GM23338 (cell line): Measurements from ENCODE around the gene CIB4. TPM values are rescaled to one million over a fixed set of nuclear protein-coding genes. Genes with fewer than 3 reads are reported as not detected.

Experiments used
- ATAC-seq: fragments of 200-7000 bp; cut with Tn5 transposase; 3 replicates; pipeline ENCODE4 v1.9.1; 2020
- DNase-seq: peaks from one replicate; pipeline ENCODE4 v3.0.0-alpha.2; 2015; ENCODE audit warnings: low spot score
- H2AFZ ChIP-seq: fragments of 200-600 bp; sonication (generic); 2 replicates; pipeline ENCODE4 v1.8.0; 2016; ENCODE audit warnings: antibody characterized with exemption, mild to moderate bottlenecking, moderate library complexity
- H3F3A ChIP-seq: fragments of 200-600 bp; sonication (generic); replicated peaks from 2 replicates; pipeline ENCODE4 v1.8.0; 2017; ENCODE audit warnings: antibody characterized with exemption, mixed run types, low read depth
- H3K27ac ChIP-seq: fragments of 200-600 bp; sonication (generic); 2 replicates; pipeline ENCODE4 v1.6.1; 2016; ENCODE audit warnings: low read depth
- H3K27me3 ChIP-seq: fragments of 200-600 bp; sonication (generic); 2 replicates; pipeline ENCODE4 v1.8.0; 2016; ENCODE audit warnings: mild to moderate bottlenecking, mixed run types, moderate library complexity; ENCODE audit not compliant: insufficient read depth
- H3K36me3 ChIP-seq: fragments of 200-600 bp; sonication (generic); 2 replicates; pipeline ENCODE4 v1.8.0; 2016; ENCODE audit warnings: mild to moderate bottlenecking; ENCODE audit not compliant: insufficient read depth
- H3K4me1 ChIP-seq: fragments of 200-600 bp; sonication (generic); 2 replicates; pipeline ENCODE4 v1.8.0; 2016; ENCODE audit warnings: mild to moderate bottlenecking, moderate library complexity; ENCODE audit not compliant: insufficient read depth
- H3K4me2 ChIP-seq: fragments of 200-600 bp; sonication (generic); 2 replicates; pipeline ENCODE4 v1.7.1; 2017; ENCODE audit warnings: mixed run types
- H3K4me3 ChIP-seq: fragments of 200-600 bp; sonication (generic); 2 replicates; pipeline ENCODE4 v1.6.1; 2016; ENCODE audit warnings: mixed run types
- H3K79me2 ChIP-seq: fragments of 200-600 bp; sonication (generic); replicated peaks from 2 replicates; pipeline ENCODE4 v1.8.0; 2017; ENCODE audit warnings: mild to moderate bottlenecking; ENCODE audit not compliant: insufficient read depth
- H3K9me2 ChIP-seq: fragments of 200-600 bp; sonication (generic); 2 replicates; pipeline ENCODE4 v1.8.0; 2017; ENCODE audit not compliant: insufficient read depth
- H4K20me1 ChIP-seq: fragments of 200-600 bp; sonication (generic); replicated peaks from 2 replicates; pipeline ENCODE4 v1.8.0; 2017; ENCODE audit warnings: mild to moderate bottlenecking; ENCODE audit not compliant: insufficient read depth
- H3K27ac Mint-ChIP-seq: 2 replicates; pipeline ENCODE4 v1.8.0; 2020; ENCODE audit warnings: inconsistent platforms, mild to moderate bottlenecking, moderate library complexity, mixed read lengths
- H3K27me3 Mint-ChIP-seq: 3 replicates; pipeline ENCODE4 v1.8.0; 2022; ENCODE audit warnings: low read depth, mild to moderate bottlenecking, moderate library complexity, mixed read lengths, inconsistent platforms; ENCODE audit not compliant: insufficient read depth, poor library complexity
- H3K36me3 Mint-ChIP-seq: 3 replicates; pipeline ENCODE4 v1.8.0; 2021; ENCODE audit warnings: low read depth, mild to moderate bottlenecking, inconsistent platforms, moderate library complexity, mixed read lengths
- H3K4me1 Mint-ChIP-seq: 3 replicates; pipeline ENCODE4 v1.8.0; 2020; ENCODE audit warnings: mild to moderate bottlenecking, inconsistent platforms, mixed read lengths
- H3K4me3 Mint-ChIP-seq: 3 replicates; pipeline ENCODE4 v1.8.0; 2021; ENCODE audit warnings: moderate library complexity, mild to moderate bottlenecking, inconsistent platforms, mixed read lengths
- H3K9me3 Mint-ChIP-seq: 3 replicates; pipeline ENCODE4 v1.8.0; 2020; ENCODE audit warnings: moderate library complexity, mild to moderate bottlenecking, inconsistent platforms, mixed read lengths
- CREB1 ChIP-seq: fragments of 250-450 bp; sonication (Bioruptor Pico); IDR thresholded peaks from 2 replicates; pipeline ENCODE4 v1.5.0; 2020; ENCODE audit warnings: low read depth, mild to moderate bottlenecking, moderate library complexity
- CTCF ChIP-seq, 2 experiments: fragments of 200-600 bp in 1 of 2; sonication (generic) in 1 of 2; conservative IDR thresholded peaks; 2 replicates each; pipeline versions ENCODE4 v1.5.1 to v1.6.1; 2016 to 2017; ENCODE audit warnings: antibody characterized with exemption in 2 of 2, low read depth in 2 of 2, mild to moderate bottlenecking in 2 of 2, moderate library complexity in 1 of 2
- ETS1 ChIP-seq: IDR thresholded peaks from 2 replicates; pipeline ENCODE4 v1.6.1; 2016; ENCODE audit warnings: antibody characterized with exemption
- EZH2phosphoT487 ChIP-seq: fragments of 200-600 bp; sonication (generic); IDR thresholded peaks from one replicate; pipeline ENCODE4 v1.8.1; 2018; ENCODE audit warnings: antibody characterized with exemption; ENCODE audit not compliant: unreplicated experiment
- JUNB ChIP-seq: IDR thresholded peaks from one replicate; pipeline ENCODE4 v1.6.1; 2016; ENCODE audit warnings: antibody characterized with exemption; ENCODE audit not compliant: unreplicated experiment
- NANOG ChIP-seq: IDR thresholded peaks from 2 replicates; pipeline ENCODE4 v1.6.1; 2016; ENCODE audit warnings: antibody characterized with exemption, borderline replicate concordance
- POLR2AphosphoS5 ChIP-seq: IDR thresholded peaks from 2 replicates; pipeline ENCODE4 v1.6.1; 2016; ENCODE audit warnings: antibody characterized with exemption, low read depth
- STAT1 ChIP-seq: IDR thresholded peaks from one replicate; pipeline ENCODE4 v1.6.1; 2016; ENCODE audit warnings: antibody characterized with exemption; ENCODE audit not compliant: unreplicated experiment
- ZNF114 ChIP-seq: fragments of 250-450 bp; sonication (Bioruptor Pico); IDR thresholded peaks from 2 replicates; pipeline ENCODE4 v1.5.0; 2020; ENCODE audit warnings: mild to moderate bottlenecking, moderate library complexity
- ZNF331 ChIP-seq: fragments of 250-450 bp; sonication (Bioruptor Pico); IDR thresholded peaks from 2 replicates; pipeline ENCODE4 v1.5.0; 2020; ENCODE audit warnings: low read depth, mild to moderate bottlenecking, moderate library complexity
- ZNF462 ChIP-seq: fragments of 250-450 bp; sonication (Bioruptor Pico); IDR thresholded peaks from 2 replicates; pipeline ENCODE4 v1.5.0; 2020; ENCODE audit warnings: mild to moderate bottlenecking, moderate library complexity
- polyA plus RNA-seq: library from polyadenylated mRNA; unstranded; fragments of >200 nt; fragmentation: Nextera tagmentation; extraction: Ambion mirVana; gene quantifications from 2 replicates; pipeline ENCODE4 v1.2.1, GENCODE V29; 2016
- total RNA-seq: library from RNA; depleted of rRNA; stranded (reverse); fragments of >200 nt; shearing (Covaris generic); gene quantifications from 2 replicates; pipeline ENCODE4 v1.2.3, GENCODE V29; 2014

The CIB4 gene
- total and polyA plus RNA-seq, 2 experiments from 2014 or later: not detected

GRCh38 chr2:26581991-26582842 is 58.9 kb downstream of the CIB4 start:
- TF ChIP-seq CTCF (conservative IDR thresholded peaks at IDR 0.05; ENCODE audit: low read depth in 2 of 2) (peak in 1 of 2 experiments; percentile 21; a peak in 2 of 4 replicates), NANOG (no peak)
- no peaks in the 10 kb centered on the region for H3K36me3 Mint-ChIP-seq
- no peak overlapping the region for H3K27ac ChIP-seq

GRCh38 chr2:26581266-26581990 is 59.7 kb downstream of the CIB4 start:
- Histone ChIP-seq H3K4me3 (no peak overlapping the region), H3K27ac (no peak overlapping the region), H2AFZ (no peak overlapping the region), H4K20me1 (no peaks in the 10 kb centered on the region), H3K9me2 (no peaks in the 10 kb centered on the region), H3K4me1 (no peaks in the 10 kb centered on the region), H3F3A (no peaks in the 10 kb centered on the region), H3K79me2 (no peaks in the 10 kb centered on the region), H3K4me2 (no peak overlapping the region), H3K36me3 (no peaks in the 10 kb centered on the region), H3K27me3 (no peaks in the 10 kb centered on the region)
- no peaks in the 10 kb centered on the region; the same call in 2 of the 3 replicates for H3K4me1 Mint-ChIP-seq
- H3K27me3 Mint-ChIP-seq: peaks cover 3% of the 10 kb centered on the region
- no peak for DNase-seq
- ATAC-seq: no peak
- H3K36me3 Mint-ChIP-seq: no peaks in the 10 kb centered on the region
- no peak overlapping the region for H3K4me3 Mint-ChIP-seq
- H3K9me3 Mint-ChIP-seq: no peaks in the 10 kb centered on the region
- no peak overlapping the region; the same call in 1 of the 2 replicates for H3K27ac Mint-ChIP-seq
- no peak for TF ChIP-seq JUNB
- no peak for TF ChIP-seq STAT1
- no peak for TF ChIP-seq ZNF114
- no peak for TF ChIP-seq ETS1
- no peak for TF ChIP-seq ZNF331 (CRISPR knock-in tag)
- TF ChIP-seq POLR2AphosphoS5: no peak
- no peak for TF ChIP-seq CREB1 (CRISPR knock-in tag)
- no peak for TF ChIP-seq ZNF462 (CRISPR knock-in tag)
- TF ChIP-seq EZH2phosphoT487: no peak

More at GRCh38 chr2:26581991-26582842, 58.9 kb downstream of the CIB4 start:
- ATAC-seq (no peak), DNase-seq (no peak)
- H3K4me2 ChIP-seq: no peak overlapping the region
- no peaks in the 10 kb centered on the region for H3K27me3 ChIP-seq
- Mint-ChIP-seq H3K4me1 (no peaks in the 10 kb centered on the region; the same call in 2 of the 3 replicates), H3K27me3 (peaks cover 3% of the 10 kb centered on the region), H3K9me3 (no peaks in the 10 kb centered on the region), H3K27ac (no peak overlapping the region; the same call in 1 of the 2 replicates), H3K4me3 (no peak overlapping the region)
- H4K20me1 ChIP-seq: no peaks in the 10 kb centered on the region
- no peaks in the 10 kb centered on the region for H3K36me3 ChIP-seq
- H2AFZ ChIP-seq: no peak overlapping the region
- no peaks in the 10 kb centered on the region for H3K4me1 ChIP-seq
- no peaks in the 10 kb centered on the region for H3K79me2 ChIP-seq
- H3K4me3 ChIP-seq: no peak overlapping the region
- no peaks in the 10 kb centered on the region for H3F3A ChIP-seq
- no peaks in the 10 kb centered on the region for H3K9me2 ChIP-seq
